T47D (cell line): ENCODE results near the gene METRNL.

Experiments used
- DNase-seq, 2 experiments: peaks; one replicate each; pipeline versions ENCODE4 v3.0.0 to v3.0.0-alpha.2; 2011 to 2012; ENCODE audit warnings: low read depth in 1 of 2, low spot score in 1 of 2
- JUND ChIP-seq: IDR thresholded peaks from 2 replicates; pipeline ENCODE4 v1.6.1; 2012; ENCODE audit warnings: low read depth
- in situ Hi-C: cut with HindIII; loops from 2 replicates; pipeline ENCODE4 v1.10.0; 2016; ENCODE audit warnings: low sequenced_read_pairs, low pct_unique_long_range_greater_than_20kb

Gene METRNL

GRCh38 chr17:83107656-83108048 is 28.2 kb downstream of the METRNL start:
- no peak for DNase-seq
- no peak for TF ChIP-seq JUND
- in situ Hi-C loops = no loop called here

DNA sequence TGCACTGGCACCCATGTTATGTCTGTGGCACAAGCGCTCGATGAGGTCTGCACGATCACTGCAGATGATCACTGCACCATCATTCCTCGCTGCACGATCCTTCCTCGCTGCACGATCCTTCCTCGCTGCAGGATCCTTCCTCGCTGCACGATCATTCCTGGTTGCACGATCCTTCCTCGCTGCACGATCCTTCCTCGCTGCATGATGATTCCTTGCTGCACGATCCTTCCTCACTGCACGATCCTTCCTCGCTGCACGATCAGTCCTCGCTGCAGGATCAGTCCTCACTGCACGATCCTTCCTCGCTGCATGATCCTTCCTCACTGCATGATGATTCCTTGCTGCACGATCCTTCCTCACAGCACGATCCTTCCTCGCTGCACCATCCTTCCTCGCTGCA is 29.3 kb downstream of the METRNL start:
- no peak for DNase-seq
- in situ Hi-C loops = no loop called here
- TF ChIP-seq JUND = no peak

GRCh38 chr17:83109386-83109785 is 30.0 kb downstream of the METRNL start:
- TF ChIP-seq JUND = no peak
- no peak for DNase-seq
- in situ Hi-C loops = no loop called here

DNA sequence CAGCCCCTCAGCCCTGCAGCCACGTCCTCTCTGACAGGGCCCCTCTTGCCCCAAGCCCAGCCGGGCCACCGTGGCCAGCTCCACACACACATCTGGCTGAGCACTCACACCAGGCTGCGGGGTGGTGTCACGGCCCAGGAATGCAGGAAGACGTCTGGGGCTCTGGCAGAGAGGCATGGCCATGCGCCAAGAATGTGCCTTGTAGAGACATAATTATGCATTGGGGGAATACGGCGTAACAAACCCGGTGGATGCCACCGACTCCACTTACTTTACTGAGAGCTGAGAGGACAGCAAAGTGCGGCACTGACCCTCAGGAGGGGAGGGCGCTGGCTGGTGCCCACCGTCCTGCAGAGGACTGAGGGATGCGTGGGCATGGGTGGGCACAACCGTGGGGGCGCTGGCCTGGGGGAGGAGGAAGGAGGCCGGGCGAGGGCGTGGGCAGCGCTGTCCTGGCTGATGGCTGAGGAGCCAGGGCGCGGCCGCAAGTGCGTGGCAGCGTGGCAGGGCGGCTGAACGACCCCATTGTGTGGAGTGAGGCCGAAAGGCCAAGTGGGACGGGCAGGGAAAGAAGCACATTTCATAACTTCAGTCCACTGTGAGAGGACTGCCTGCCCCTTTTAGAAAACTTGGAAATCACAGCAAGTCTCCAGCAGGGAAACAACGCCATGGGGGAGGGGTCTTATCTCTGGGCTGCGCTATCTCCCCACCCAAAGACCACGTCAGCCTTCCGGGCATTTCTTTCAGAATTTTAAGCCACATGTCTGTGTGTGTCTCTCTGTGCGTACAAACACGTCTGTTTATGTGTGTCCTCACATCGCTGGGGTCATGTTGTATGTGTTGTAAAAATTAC is 30.6 kb downstream of the METRNL start:
- peak; percentile 95 to 97 for DNase-seq
- TF ChIP-seq JUND = no peak; the same call in 1 of the 2 replicates
- in situ Hi-C loops = no loop called here

- DNase-seq = no peak
- TF ChIP-seq JUND = no peak
- in situ Hi-C loops = no loop called here
These were observed 31.3 kb downstream of the METRNL start for GRCh38 chr17:83110735-83111134.

GRCh38 chr17:83111516-83112282 is 32.3 kb downstream of the METRNL start:
- TF ChIP-seq JUND = no peak
- in situ Hi-C loops = no loop called here
- DNase-seq = no peak

- in situ Hi-C loops = no loop called here
- DNase-seq = no peak
- no peak for TF ChIP-seq JUND
These were observed 34.0 kb downstream of the METRNL start for GRCh38 chr17:83113381-83113780.

DNA sequence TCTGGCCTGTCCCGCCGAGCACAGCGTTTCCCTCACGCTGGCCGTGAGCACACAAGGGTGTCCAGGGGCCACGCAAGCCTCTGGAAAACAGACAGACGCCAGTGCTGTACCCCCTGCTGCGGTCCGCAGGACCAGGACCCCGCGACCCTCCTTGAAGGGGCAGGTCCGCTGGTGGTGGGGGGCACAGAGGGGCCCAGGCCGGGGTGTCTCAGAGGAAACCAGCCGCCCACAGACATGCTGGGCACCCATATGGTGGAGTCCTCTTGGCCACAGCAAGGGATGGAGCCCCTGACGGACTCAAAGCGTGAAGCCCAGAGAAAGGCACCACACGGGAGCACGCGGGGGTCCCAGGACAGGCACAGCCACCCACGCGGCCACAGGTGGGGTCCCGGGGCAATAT is 34.4 kb downstream of the METRNL start:
- no peak for DNase-seq
- TF ChIP-seq JUND = no peak
- in situ Hi-C loops = no loop called here

GRCh38 chr17:83114706-83115105 is 35.3 kb downstream of the METRNL start:
- in situ Hi-C loops = no loop called here
- DNase-seq = no peak
- no peak for TF ChIP-seq JUND

- in situ Hi-C loops = no loop called here
- no peak for DNase-seq
- no peak for TF ChIP-seq JUND
These were observed 35.8 kb downstream of the METRNL start for GRCh38 chr17:83115202-83115651.

DNA sequence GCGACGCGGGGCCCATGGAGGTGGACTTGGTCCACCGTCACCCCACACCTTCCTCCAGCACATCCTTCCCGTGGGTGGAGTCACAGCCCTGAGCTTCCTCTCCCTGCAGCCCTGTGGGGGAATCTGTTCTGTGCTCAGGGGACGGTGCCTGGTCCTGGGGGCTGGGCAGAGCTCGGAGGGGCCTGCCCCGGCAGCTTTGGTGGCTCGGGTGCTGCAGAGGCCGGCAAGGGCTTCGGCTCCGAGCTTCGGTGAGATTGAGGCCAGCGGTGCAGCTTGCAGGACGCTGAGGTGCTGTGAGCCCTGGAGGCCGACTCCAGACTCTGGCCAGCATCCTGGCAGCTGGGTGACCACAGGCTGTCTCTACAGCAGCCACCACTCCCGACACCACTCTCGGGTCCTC is 36.4 kb downstream of the METRNL start:
- DNase-seq = no peak
- no peak for TF ChIP-seq JUND
- in situ Hi-C loops = no loop called here

DNA sequence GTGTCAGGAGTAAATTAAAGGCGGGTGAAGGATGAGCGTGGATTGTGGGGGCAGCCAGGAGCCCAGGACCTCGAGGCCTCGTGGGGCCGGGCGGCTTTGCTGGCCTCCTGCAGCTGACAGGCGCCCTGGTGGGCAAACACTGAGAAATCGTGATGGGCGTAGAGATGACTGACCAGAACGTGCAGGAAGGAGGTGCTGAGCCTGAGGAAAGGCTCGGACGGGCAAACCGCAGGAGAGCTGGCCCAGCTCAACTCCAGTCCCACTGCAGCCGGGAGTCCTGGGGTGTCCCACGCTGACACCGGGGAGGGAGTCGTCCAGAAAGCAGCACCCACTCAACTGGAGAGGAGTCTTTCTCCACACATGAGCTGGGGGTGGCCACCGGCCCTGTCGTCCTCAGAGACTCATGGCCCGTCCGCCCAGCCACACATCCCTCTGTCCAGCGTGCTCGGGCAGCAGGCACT is 36.9 kb downstream of the METRNL start:
- in situ Hi-C loops = no loop called here
- DNase-seq = no peak
- TF ChIP-seq JUND = no peak

DNA sequence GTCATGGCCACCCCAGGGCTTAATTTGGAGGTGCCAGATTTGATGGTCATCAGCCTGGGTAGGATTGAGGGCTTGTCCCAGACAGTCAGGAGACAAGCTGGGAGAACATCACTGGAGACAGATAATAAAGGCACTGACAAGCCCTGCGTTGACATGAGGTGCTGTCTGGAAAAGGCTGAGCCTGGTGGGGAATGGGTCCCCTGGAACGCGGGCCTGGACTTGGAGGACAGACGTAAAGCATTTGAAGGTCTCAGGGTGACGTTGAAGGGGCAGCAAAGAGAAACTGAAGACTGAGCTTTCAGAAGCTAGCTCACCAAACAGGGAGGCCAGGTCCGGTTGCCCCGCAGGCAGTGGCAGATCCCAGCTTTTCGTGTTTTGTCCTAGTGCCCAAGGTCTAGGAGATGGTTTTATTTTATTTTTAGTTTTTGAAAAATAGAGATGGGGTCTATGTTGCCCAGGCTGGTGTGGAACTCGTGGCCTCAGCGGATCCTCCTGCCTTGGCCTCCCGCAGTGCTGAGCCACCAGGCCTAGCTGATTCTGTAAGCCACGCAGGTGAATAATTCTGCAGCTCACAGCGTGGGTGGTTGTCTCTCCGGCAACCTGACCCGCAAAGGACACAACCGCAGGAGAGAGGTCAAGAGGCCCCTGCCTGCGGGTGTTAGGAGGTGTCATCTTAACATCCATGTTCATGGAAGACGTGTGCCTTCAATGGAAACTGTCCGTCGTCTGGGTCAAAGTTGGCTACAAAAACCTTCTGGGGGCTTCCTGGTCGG is 37.6 kb downstream of the METRNL start:
- TF ChIP-seq JUND = no peak
- DNase-seq = no peak
- in situ Hi-C loops = no loop called here
